SK-N-SH treated with all-trans-retinoic acid at 6 μM for 48 hours (cell line): ENCODE results near the gene CDKN2D.

Source experiments
- ESRRG ChIP-seq: fragments of 250-450 bp; sonication (Bioruptor Pico); IDR thresholded peaks from 2 replicates; pipeline ENCODE4 v1.6.1; 2021; ENCODE audit warnings: mild to moderate bottlenecking
- OSR1 ChIP-seq: fragments of 250-450 bp; sonication (Bioruptor Pico); IDR thresholded peaks from 2 replicates; pipeline ENCODE4 v1.8.0; 2022; ENCODE audit warnings: moderate library complexity, mild to moderate bottlenecking, inconsistent platforms
- RARB ChIP-seq: fragments of 250-450 bp; sonication (Bioruptor Pico); IDR thresholded peaks from 2 replicates; pipeline ENCODE4 v1.8.0; 2021; ENCODE audit warnings: mild to moderate bottlenecking, moderate library complexity
- SNAI2 ChIP-seq: fragments of 250-450 bp; sonication (Bioruptor Pico); IDR thresholded peaks from 2 replicates; pipeline ENCODE4 v1.5.0; 2020; ENCODE audit warnings: mild to moderate bottlenecking, moderate library complexity
- ZC3H10 ChIP-seq: fragments of 250-450 bp; sonication (Bioruptor Pico); IDR thresholded peaks from 2 replicates; pipeline ENCODE4 v1.5.1; 2021; ENCODE audit warnings: mild to moderate bottlenecking, moderate library complexity
- ZFP3 ChIP-seq: fragments of 250-450 bp; sonication (Bioruptor Pico); IDR thresholded peaks from 2 replicates; pipeline ENCODE4 v1.5.0; 2020; ENCODE audit warnings: mild to moderate bottlenecking, moderate library complexity
- ZNF565 ChIP-seq: fragments of 450-650 bp; formaldehyde crosslinking; conservative IDR thresholded peaks from 2 replicates; pipeline ENCODE4 v1.5.0; 2020; ENCODE audit warnings: low read depth, mild to moderate bottlenecking, moderate library complexity
- TF ChIP-seq, protein P1 (sequence below): fragments of 250-450 bp; sonication (Bioruptor Pico); IDR thresholded peaks from 2 replicates; pipeline ENCODE4 v1.5.0; 2020; ENCODE audit warnings: mild to moderate bottlenecking, moderate library complexity
- TF ChIP-seq, protein P2 (sequence below): fragments of 250-450 bp; sonication (Bioruptor Pico); IDR thresholded peaks from 2 replicates; pipeline ENCODE4 v1.5.1; 2020; ENCODE audit warnings: low read depth, mild to moderate bottlenecking, moderate library complexity

DNA sequence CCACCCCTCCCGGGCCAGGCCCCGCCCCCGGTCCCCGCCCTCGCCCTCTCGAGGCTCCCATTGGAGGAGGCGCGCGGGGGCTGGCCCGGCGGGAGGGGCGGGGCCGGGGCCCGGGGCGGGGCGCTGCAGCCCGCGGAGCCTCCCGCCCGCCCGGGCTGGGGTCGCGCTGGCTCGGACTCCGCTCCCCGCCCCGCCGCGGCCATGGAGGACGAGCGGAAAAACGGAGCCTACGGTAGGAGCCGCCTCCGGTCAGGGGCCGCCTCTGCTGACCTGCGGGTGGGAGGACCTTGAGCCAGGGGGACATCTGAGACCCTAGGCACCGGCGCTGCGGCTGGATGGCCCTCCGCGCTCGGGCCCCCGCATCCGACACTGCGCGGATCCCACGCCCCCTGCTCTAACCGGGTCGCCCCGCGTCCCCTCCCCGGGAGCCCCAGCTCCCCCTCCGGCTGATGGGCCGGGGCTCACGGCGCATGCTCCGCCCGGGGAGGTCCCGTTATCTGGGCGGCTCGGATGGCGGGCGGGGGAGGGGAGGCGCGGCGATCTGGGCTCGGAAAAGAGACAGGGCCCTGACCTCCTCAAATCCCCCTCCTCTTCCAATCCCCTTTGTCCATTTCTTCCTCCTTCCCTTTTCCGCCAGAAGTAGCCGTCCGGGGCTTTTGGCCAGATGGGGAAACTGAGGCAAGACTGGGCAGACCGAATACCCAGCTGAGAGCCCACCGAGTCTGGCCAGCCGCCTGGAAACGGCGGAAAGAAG lies 33.7 kb upstream of the CDKN2D start:
- TF ChIP-seq, protein P1, sequence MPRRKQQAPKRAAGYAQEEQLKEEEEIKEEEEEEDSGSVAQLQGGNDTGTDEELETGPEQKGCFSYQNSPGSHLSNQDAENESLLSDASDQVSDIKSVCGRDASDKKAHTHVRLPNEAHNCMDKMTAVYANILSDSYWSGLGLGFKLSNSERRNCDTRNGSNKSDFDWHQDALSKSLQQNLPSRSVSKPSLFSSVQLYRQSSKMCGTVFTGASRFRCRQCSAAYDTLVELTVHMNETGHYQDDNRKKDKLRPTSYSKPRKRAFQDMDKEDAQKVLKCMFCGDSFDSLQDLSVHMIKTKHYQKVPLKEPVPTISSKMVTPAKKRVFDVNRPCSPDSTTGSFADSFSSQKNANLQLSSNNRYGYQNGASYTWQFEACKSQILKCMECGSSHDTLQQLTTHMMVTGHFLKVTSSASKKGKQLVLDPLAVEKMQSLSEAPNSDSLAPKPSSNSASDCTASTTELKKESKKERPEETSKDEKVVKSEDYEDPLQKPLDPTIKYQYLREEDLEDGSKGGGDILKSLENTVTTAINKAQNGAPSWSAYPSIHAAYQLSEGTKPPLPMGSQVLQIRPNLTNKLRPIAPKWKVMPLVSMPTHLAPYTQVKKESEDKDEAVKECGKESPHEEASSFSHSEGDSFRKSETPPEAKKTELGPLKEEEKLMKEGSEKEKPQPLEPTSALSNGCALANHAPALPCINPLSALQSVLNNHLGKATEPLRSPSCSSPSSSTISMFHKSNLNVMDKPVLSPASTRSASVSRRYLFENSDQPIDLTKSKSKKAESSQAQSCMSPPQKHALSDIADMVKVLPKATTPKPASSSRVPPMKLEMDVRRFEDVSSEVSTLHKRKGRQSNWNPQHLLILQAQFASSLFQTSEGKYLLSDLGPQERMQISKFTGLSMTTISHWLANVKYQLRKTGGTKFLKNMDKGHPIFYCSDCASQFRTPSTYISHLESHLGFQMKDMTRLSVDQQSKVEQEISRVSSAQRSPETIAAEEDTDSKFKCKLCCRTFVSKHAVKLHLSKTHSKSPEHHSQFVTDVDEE: no peak
- no peak for TF ChIP-seq ZC3H10 (CRISPR knock-in tag)
- no peak for TF ChIP-seq SNAI2 (CRISPR knock-in tag)
- TF ChIP-seq ZNF565 (CRISPR knock-in tag): no peak
- TF ChIP-seq, protein P2, sequence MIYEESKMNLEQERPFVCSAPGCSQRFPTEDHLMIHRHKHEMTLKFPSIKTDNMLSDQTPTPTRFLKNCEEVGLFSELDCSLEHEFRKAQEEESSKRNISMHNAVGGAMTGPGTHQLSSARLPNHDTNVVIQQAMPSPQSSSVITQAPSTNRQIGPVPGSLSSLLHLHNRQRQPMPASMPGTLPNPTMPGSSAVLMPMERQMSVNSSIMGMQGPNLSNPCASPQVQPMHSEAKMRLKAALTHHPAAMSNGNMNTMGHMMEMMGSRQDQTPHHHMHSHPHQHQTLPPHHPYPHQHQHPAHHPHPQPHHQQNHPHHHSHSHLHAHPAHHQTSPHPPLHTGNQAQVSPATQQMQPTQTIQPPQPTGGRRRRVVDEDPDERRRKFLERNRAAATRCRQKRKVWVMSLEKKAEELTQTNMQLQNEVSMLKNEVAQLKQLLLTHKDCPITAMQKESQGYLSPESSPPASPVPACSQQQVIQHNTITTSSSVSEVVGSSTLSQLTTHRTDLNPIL (CRISPR knock-in tag): no peak
- no peak for TF ChIP-seq ESRRG
- no peak for TF ChIP-seq RARB (CRISPR knock-in tag)
- TF ChIP-seq ZFP3 (CRISPR knock-in tag): no peak
- TF ChIP-seq OSR1: no peak
